K562 (cell line): ENCODE results near the gene GPR176. TPM values are rescaled to one million over a fixed set of nuclear protein-coding genes. Genes with fewer than 3 reads are reported as not detected.

ENCODE experiments used
- ATAC-seq: fragments of 200-7000 bp; cut with Tn5 transposase; 3 replicates; pipeline ENCODE4 v1.9.1; 2020; ENCODE audit warnings: moderate library complexity
- BruUV-seq: library from RNA; stranded (reverse); fragments of 400-500 nt; replicated peaks from 2 replicates; lab custom pipeline; 2021; lab: Mats Ljungman, UMichigan
- CTCF ChIA-PET: fragments of 300-600 bp; formaldehyde crosslinking; extraction: SDS; loops from one replicate; lab custom pipeline; 2021; ENCODE audit warnings: low intra/inter-chr PET ratio; lab: Yijun Ruan, JAX
- POLR2A ChIA-PET: fragments of 300-600, 350-650 bp; sonication (Branson Sonifier 250); formaldehyde crosslinking; extraction: SDS; loops from one replicate; lab custom pipeline; 2021; ENCODE audit warnings: antibody characterized with exemption, inconsistent platforms; lab: Yijun Ruan, JAX
- DNase-seq, 4 experiments: peaks; one replicate each; pipeline versions ENCODE4 v3.0.0 to v3.0.0-alpha.2; 2011 to 2018; ENCODE audit warnings: low spot score in 3 of 4, mixed read lengths in 3 of 4; ENCODE audit errors: extremely low read depth in 1 of 4
- FAIRE-seq: peaks from 2 replicates; lab custom pipeline; 2011; peaks lifted over from hg19 to GRCh38; lab: Jason Lieb, UNC
- H2AFZ ChIP-seq: 2 replicates; pipeline ENCODE4 v1.6.0; 2011; ENCODE audit warnings: low read depth, low read length, control low read depth, inconsistent platforms
- H3K27ac ChIP-seq: fragments of 200-600 bp; 3 replicates; pipeline ENCODE4 v1.8.0; 2011; ENCODE audit warnings: low read depth, mild to moderate bottlenecking, control low read depth, inconsistent platforms, low read length, moderate library complexity, mixed read lengths; ENCODE audit errors: extremely low read depth
- H3K27me3 ChIP-seq, 2 experiments: fragments of 300-600 bp in 1 of 2; 2 replicates in 1 of 2; 3 replicates in 1 of 2; pipeline versions ENCODE4 v1.6.0 to v1.8.0; 2011; ENCODE audit warnings: inconsistent platforms in 2 of 2, low read length in 2 of 2, mild to moderate bottlenecking in 1 of 2, mixed read lengths in 1 of 2, moderate library complexity in 1 of 2; ENCODE audit not compliant: control insufficient read depth in 2 of 2, insufficient read depth in 2 of 2
- H3K36me3 ChIP-seq: fragments of 300-600 bp; 3 replicates; pipeline ENCODE4 v1.8.0; 2011; ENCODE audit warnings: mild to moderate bottlenecking, low read length, inconsistent platforms; ENCODE audit not compliant: control insufficient read depth, insufficient read depth
- H3K4me1 ChIP-seq, 2 experiments: fragments of 200-600 bp in 1 of 2; replicated peaks in 1 of 2; 2 replicates in 1 of 2; 3 replicates in 1 of 2; pipeline versions ENCODE4 v1.5.1 to v1.8.0; 2011; ENCODE audit warnings: inconsistent platforms in 2 of 2, low read length in 2 of 2, mild to moderate bottlenecking in 1 of 2, mixed read lengths in 1 of 2, moderate library complexity in 1 of 2; ENCODE audit not compliant: control insufficient read depth in 2 of 2, insufficient read depth in 2 of 2
- H3K4me2 ChIP-seq: 2 replicates; pipeline ENCODE4 v1.6.1; 2011; ENCODE audit warnings: low read length, control low read depth, inconsistent platforms, mixed read lengths; ENCODE audit not compliant: insufficient read depth
- H3K4me3 ChIP-seq: fragments of 200-600 bp; sonication (generic), shearing (Covaris generic); 2 replicates; pipeline ENCODE4 v1.5.1; 2016; ENCODE audit warnings: control low read depth, inconsistent platforms
- H3K79me2 ChIP-seq: fragments of 200-600 bp; 3 replicates; pipeline ENCODE4 v1.8.0; 2011; ENCODE audit warnings: low read length, inconsistent platforms; ENCODE audit not compliant: control insufficient read depth, insufficient read depth
- H3K9ac ChIP-seq, 2 experiments: 2 replicates each; pipeline versions ENCODE4 v1.6.0 to v1.6.1; 2011; ENCODE audit warnings: low read depth in 2 of 2, low read length in 2 of 2, control low read depth in 1 of 2, inconsistent platforms in 1 of 2, mild to moderate bottlenecking in 1 of 2, mixed read lengths in 1 of 2; ENCODE audit not compliant: insufficient read depth in 1 of 2
- H3K9me1 ChIP-seq: one replicate; pipeline ENCODE4 v1.6.0; 2011; ENCODE audit warnings: inconsistent platforms, mild to moderate bottlenecking, low read length, moderate library complexity; ENCODE audit not compliant: control insufficient read depth, insufficient read depth
- H3K9me3 ChIP-seq: replicated peaks from 2 replicates; pipeline ENCODE4 v1.5.1; 2011; ENCODE audit warnings: low read depth, low read length, inconsistent platforms; ENCODE audit not compliant: control insufficient read depth, insufficient read depth
- H4K20me1 ChIP-seq: replicated peaks from 2 replicates; pipeline ENCODE4 v1.6.1; 2011; ENCODE audit warnings: low read length, inconsistent platforms, mixed read lengths; ENCODE audit not compliant: control insufficient read depth, insufficient read depth
- ARID2 ChIP-seq: fragments of 450-650 bp; IDR thresholded peaks from 2 replicates; pipeline ENCODE4 v1.6.1; 2017; ENCODE audit warnings: antibody characterized with exemption, mild to moderate bottlenecking
- ARNT ChIP-seq, 2 experiments: fragments of 450-650 bp; IDR thresholded peaks; 2 replicates each; pipeline ENCODE4 v1.6.1; 2016; ENCODE audit warnings: mild to moderate bottlenecking in 1 of 2
- DPF2 ChIP-seq: fragments of 450-650 bp; IDR thresholded peaks from 2 replicates; pipeline ENCODE4 v1.6.1; 2016
- HDAC2 ChIP-seq: fragments of 450-650 bp; IDR thresholded peaks from 2 replicates; pipeline ENCODE4 v1.6.1; 2016; ENCODE audit warnings: mild to moderate bottlenecking
- HDGF ChIP-seq: fragments of 450-650 bp; IDR thresholded peaks from 2 replicates; pipeline ENCODE4 v1.6.1; 2016
- MLX ChIP-seq, 2 experiments: fragments of 450-650 bp in 1 of 2; sonication (generic) in 1 of 2; formaldehyde crosslinking; conservative IDR thresholded peaks; 2 replicates each; pipeline versions ENCODE4 v1.4.0 to v1.8.1; 2020 to 2022; ENCODE audit warnings: mild to moderate bottlenecking in 1 of 2, missing genetic modification reagents in 1 of 2
- NCOA6 ChIP-seq: fragments of 450-650 bp; IDR thresholded peaks from 2 replicates; pipeline ENCODE4 v1.6.1; 2017; ENCODE audit warnings: mild to moderate bottlenecking
- NFIC ChIP-seq: fragments of 450-650 bp; IDR thresholded peaks from 2 replicates; pipeline ENCODE4 v1.6.1; 2017; ENCODE audit warnings: mild to moderate bottlenecking, inconsistent platforms
- ZNF511 ChIP-seq: sonication (generic); formaldehyde crosslinking; IDR thresholded peaks from 2 replicates; pipeline ENCODE4 v1.8.0; 2022; ENCODE audit warnings: mild to moderate bottlenecking, missing genetic modification reagents
- WGBS: fragments of 100-300 bp; shearing (Covaris generic); methylation state at CpG from one replicate; pipeline ENCODE4 v1.1.6; 2016; ENCODE audit warnings: low coverage, mixed read lengths; ENCODE audit not compliant: insufficient coverage; ENCODE audit errors: missing lambda C conversion rate; 5-methylcytosine and 5-hydroxymethylcytosine counted together
- in situ Hi-C: fragments of 300-500 bp; cut with MboI; formaldehyde crosslinking; loops from 4 replicates; pipeline ENCODE4 v1.15.0; 2018; ENCODE audit warnings: inconsistent platforms, mixed read lengths
- intact Hi-C: fragments of 100-400 bp; cut with micrococcal nuclease; formaldehyde crosslinking; loops from 2 replicates; pipeline ENCODE4 v1.14.2; 2022
- polyA plus RNA-seq, 8 experiments: library from polyadenylated mRNA; depleted of rRNA in 4 of 8; stranded (reverse) in 5 of 8; unstranded in 3 of 8; fragments of >200 nt; fragmentation: Nextera tagmentation in 2 of 8; fragmentation: Illumina TruSeq in 1 of 8; extraction: Ambion mirVana in 2 of 8; extraction: Trizol in 1 of 8; gene quantifications; 2 replicates each; pipeline versions ENCODE4 v1.2.1 to v1.2.3, GENCODE V29; 2011 to 2014; ENCODE audit warnings: inconsistent platforms in 1 of 8, missing spikeins in 1 of 8
- total RNA-seq, 7 experiments: library from RNA; depleted of rRNA in 6 of 7; stranded (reverse); fragments of >200 nt in 6 of 7; fragmentation: Illumina TruSeq in 2 of 7; extraction: Trizol in 2 of 7; gene quantifications; 2 replicates each; pipeline versions ENCODE4 v1.2.1 to v1.2.3, GENCODE V29; 2011 to 2021; ENCODE audit warnings: low replicate concordance in 1 of 7
- TF ChIP-seq, protein P1 (sequence below): fragments of 250-450 bp; sonication (Bioruptor Pico); IDR thresholded peaks from 2 replicates; pipeline ENCODE4 v1.8.0; 2021; ENCODE audit warnings: borderline replicate concordance, mild to moderate bottlenecking, moderate library complexity; ENCODE audit not compliant: poor library complexity, severe bottlenecking
- TF ChIP-seq, protein P2 (sequence below): fragments of 250-450 bp; sonication (Bioruptor Pico); IDR thresholded peaks from 2 replicates; pipeline ENCODE4 v1.4.0; 2020; ENCODE audit warnings: mild to moderate bottlenecking, moderate library complexity
- TF ChIP-seq, protein P3 (sequence below): fragments of 450-650 bp; IDR thresholded peaks from 2 replicates; pipeline ENCODE4 v1.6.1; 2016; ENCODE audit warnings: mild to moderate bottlenecking

Gene GPR176
- total and polyA plus RNA-seq, 9 of the 15 experiments (the other 6 are each of a cell fraction or from before 2014, with no cell fraction given) = 0.03 to 1.2 (median 0.76) TPM

DNA sequence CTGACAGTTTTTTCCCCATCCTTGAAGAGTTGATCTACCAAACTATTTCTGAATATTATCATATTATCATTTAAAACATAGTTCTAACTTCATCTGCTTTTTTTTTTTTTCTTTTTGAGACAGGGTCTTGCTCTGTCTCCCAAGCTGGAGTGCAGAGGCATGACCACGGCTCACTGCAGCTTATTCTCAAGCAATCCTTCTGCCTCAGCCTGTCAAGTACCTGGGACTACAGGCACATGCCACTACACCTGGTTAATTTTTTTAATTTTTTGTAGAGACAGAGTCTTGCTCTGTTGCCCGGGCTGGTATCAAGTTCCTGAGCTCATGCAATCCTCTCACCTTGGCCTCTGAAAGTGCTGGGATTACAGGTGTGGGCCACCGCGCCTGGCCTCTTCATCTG, 15.2 kb upstream of the GPR176 start (continued):
- TF ChIP-seq, protein P1, sequence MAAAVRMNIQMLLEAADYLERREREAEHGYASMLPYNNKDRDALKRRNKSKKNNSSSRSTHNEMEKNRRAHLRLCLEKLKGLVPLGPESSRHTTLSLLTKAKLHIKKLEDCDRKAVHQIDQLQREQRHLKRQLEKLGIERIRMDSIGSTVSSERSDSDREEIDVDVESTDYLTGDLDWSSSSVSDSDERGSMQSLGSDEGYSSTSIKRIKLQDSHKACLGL (CRISPR knock-in tag) = no peak
- TF ChIP-seq DPF2 (no peak), NCOA6 (no peak)
- TF ChIP-seq, protein P2, sequence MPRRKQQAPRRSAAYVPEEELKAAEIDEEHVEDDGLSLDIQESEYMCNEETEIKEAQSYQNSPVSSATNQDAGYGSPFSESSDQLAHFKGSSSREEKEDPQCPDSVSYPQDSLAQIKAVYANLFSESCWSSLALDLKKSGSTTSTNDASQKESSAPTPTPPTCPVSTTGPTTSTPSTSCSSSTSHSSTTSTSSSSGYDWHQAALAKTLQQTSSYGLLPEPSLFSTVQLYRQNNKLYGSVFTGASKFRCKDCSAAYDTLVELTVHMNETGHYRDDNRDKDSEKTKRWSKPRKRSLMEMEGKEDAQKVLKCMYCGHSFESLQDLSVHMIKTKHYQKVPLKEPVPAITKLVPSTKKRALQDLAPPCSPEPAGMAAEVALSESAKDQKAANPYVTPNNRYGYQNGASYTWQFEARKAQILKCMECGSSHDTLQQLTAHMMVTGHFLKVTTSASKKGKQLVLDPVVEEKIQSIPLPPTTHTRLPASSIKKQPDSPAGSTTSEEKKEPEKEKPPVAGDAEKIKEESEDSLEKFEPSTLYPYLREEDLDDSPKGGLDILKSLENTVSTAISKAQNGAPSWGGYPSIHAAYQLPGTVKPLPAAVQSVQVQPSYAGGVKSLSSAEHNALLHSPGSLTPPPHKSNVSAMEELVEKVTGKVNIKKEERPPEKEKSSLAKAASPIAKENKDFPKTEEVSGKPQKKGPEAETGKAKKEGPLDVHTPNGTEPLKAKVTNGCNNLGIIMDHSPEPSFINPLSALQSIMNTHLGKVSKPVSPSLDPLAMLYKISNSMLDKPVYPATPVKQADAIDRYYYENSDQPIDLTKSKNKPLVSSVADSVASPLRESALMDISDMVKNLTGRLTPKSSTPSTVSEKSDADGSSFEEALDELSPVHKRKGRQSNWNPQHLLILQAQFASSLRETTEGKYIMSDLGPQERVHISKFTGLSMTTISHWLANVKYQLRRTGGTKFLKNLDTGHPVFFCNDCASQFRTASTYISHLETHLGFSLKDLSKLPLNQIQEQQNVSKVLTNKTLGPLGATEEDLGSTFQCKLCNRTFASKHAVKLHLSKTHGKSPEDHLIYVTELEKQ (CRISPR knock-in tag) = no peak

DNA sequence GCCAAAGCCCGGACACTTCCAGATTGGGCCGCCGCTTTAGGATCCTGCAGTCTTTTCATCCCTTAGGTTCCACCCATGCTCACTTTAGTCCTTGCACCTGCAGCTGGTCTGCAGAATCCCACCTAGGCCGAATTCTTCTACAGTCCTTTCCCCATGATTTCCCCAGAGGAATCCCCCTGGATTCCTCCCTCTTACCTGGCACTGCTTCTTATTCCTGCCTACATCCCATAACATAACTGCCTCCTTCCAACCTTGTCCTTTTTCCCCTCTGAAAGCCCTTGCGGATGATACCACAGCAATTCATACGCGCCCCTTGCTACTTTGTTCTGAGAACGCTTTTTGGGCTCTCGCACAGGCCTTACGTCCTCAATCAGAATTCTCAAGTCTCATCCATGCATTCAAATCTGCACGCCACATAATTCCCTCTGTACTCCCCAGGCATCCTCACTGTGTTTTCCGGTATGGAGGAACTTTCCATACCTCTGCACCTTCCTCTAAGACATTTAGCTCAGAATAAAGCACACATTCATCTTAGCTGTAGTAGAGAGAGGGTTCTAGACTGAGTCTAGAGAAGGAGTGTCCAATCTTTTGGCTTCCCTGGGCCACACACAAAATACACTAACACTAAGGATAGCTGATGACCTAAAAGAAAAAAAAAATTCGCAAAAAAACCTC, 14.5 kb upstream of the GPR176 start:
- intact Hi-C loops = loop anchor here (5.0 kb wide), 1 partner anchor 247 kb away; no protein-coding TSS in a partner anchor
- WGBS = 2% methylated on average over 13 of the region's 13 CpGs
- TF ChIP-seq HDAC2 (0 out of 2 replicates have a peak, but pooled peaks have one; percentile 22), HDGF (peak; percentile 95), ZNF511 (CRISPR knock-in tag) (no peak), MLX (CRISPR knock-in tag; conservative IDR thresholded peaks at IDR 0.05) (no peak), NFIC (0 out of 2 replicates have a peak, but pooled peaks have one; percentile 9), ARID2 (0 out of 2 replicates have a peak, but pooled peaks have one; percentile 16), ARNT (IDR thresholded peaks at IDR 0.05) (peak in 1 of 2 experiments; percentile 88; a peak in 2 of 4 replicates)
- TF ChIP-seq, protein P3, sequence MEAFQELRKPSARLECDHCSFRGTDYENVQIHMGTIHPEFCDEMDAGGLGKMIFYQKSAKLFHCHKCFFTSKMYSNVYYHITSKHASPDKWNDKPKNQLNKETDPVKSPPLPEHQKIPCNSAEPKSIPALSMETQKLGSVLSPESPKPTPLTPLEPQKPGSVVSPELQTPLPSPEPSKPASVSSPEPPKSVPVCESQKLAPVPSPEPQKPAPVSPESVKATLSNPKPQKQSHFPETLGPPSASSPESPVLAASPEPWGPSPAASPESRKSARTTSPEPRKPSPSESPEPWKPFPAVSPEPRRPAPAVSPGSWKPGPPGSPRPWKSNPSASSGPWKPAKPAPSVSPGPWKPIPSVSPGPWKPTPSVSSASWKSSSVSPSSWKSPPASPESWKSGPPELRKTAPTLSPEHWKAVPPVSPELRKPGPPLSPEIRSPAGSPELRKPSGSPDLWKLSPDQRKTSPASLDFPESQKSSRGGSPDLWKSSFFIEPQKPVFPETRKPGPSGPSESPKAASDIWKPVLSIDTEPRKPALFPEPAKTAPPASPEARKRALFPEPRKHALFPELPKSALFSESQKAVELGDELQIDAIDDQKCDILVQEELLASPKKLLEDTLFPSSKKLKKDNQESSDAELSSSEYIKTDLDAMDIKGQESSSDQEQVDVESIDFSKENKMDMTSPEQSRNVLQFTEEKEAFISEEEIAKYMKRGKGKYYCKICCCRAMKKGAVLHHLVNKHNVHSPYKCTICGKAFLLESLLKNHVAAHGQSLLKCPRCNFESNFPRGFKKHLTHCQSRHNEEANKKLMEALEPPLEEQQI = 0 out of 2 replicates have a peak, but pooled peaks have one; percentile 20

More for the DNA sequence above, 14.5 kb upstream of the GPR176 start:
- peak; percentile 53 for ATAC-seq
- FAIRE-seq = peak; percentile 56
- peaks cover 11% of the 10 kb centered on the region; the same call in 2 of the 3 replicates for H3K36me3 ChIP-seq
- TSS peak; percentile 56 for BruUV-seq
- peak overlapping the region; percentile 86 to 96 for H3K9ac ChIP-seq
- no peaks in the 10 kb centered on the region for H3K9me3 ChIP-seq
- H3K4me3 ChIP-seq = peak overlapping the region; percentile 74
- in situ Hi-C loops = no loop called here
- peaks cover 3 to 11% of the 10 kb centered on the region in 2 experiments; a peak in 4 of 5 replicates for H3K4me1 ChIP-seq
- H4K20me1 ChIP-seq = no peaks in the 10 kb centered on the region
- H3K4me2 ChIP-seq = peak overlapping the region; percentile 85
- peak in 1 of 4 experiments; percentile 32 for DNase-seq
- ChIA-PET CTCF (no interaction called here), POLR2A (interaction anchor here (0.6 to 2.2 kb wide), 6 partner anchors 9 to 254 kb away, joined by 3 to 14 read pairs (median 6); no protein-coding TSS in a partner anchor)
- H3K27ac ChIP-seq = peak overlapping the region; percentile 66
- no peaks in the 10 kb centered on the region for H3K9me1 ChIP-seq
- peak overlapping the region; percentile 99 for H2AFZ ChIP-seq
- peaks cover 31% of the 10 kb centered on the region for H3K79me2 ChIP-seq
- H3K27me3 ChIP-seq = no peaks in the 10 kb centered on the region
